Karpas-422 (cell line): ENCODE measurements around the gene SLAMF9. TPM values are rescaled to one million over a fixed set of nuclear protein-coding genes. Genes with fewer than 3 reads are reported as not detected.
A peak's percentile ranks its signal among the peaks of the same experiment; 100 is the strongest.

Experiments used
- DNase-seq: peaks from one replicate; pipeline ENCODE4 v3.0.0-alpha.2; 2015
- H2AFZ ChIP-seq: fragments of 200-600 bp; sonication (generic); 2 replicates; pipeline ENCODE4 v1.6.1; 2014; ENCODE audit warnings: antibody characterized with exemption, low read length, mixed read lengths
- H3K27ac ChIP-seq: fragments of 200-600 bp; sonication (generic); 2 replicates; pipeline ENCODE4 v1.5.1; 2014; ENCODE audit warnings: mild to moderate bottlenecking, low read length, moderate library complexity
- H3K27me3 ChIP-seq: fragments of 200-600 bp; sonication (generic); 2 replicates; pipeline ENCODE4 v1.6.1; 2014; ENCODE audit warnings: low read length, mixed read lengths
- H3K36me3 ChIP-seq: fragments of 200-600 bp; sonication (generic); 2 replicates; pipeline ENCODE4 v1.6.1; 2014; ENCODE audit warnings: low read length, mixed read lengths; ENCODE audit not compliant: insufficient read depth
- H3K4me1 ChIP-seq: fragments of 200-600 bp; sonication (generic); 2 replicates; pipeline ENCODE4 v1.6.1; 2014; ENCODE audit warnings: mild to moderate bottlenecking, low read length, mixed read lengths
- H3K4me2 ChIP-seq: fragments of 200-600 bp; sonication (generic); 2 replicates; pipeline ENCODE4 v1.6.1; 2014; ENCODE audit warnings: low read length, low read depth, mild to moderate bottlenecking; ENCODE audit not compliant: poor library complexity, severe bottlenecking
- H3K4me3 ChIP-seq: fragments of 200-600 bp; sonication (generic); 2 replicates; pipeline ENCODE4 v1.5.1; 2014; ENCODE audit warnings: mild to moderate bottlenecking, antibody characterized with exemption, low read length, mixed read lengths
- H3K79me2 ChIP-seq: fragments of 200-600 bp; sonication (generic); 2 replicates; pipeline ENCODE4 v1.6.1; 2014; ENCODE audit warnings: mild to moderate bottlenecking, low read length, mixed read lengths
- H3K9ac ChIP-seq: fragments of 200-600 bp; sonication (generic); 2 replicates; pipeline ENCODE4 v1.6.0; 2014; ENCODE audit warnings: low read length
- H3K9me2 ChIP-seq: fragments of 200-600 bp; sonication (generic), shearing (Covaris generic); replicated peaks from 2 replicates; pipeline ENCODE4 v1.6.0; 2014; ENCODE audit warnings: mild to moderate bottlenecking, low read length, moderate library complexity; ENCODE audit not compliant: insufficient read depth
- H3K9me3 ChIP-seq: fragments of 300-700, 200-600 bp; sonication (generic); 2 replicates; pipeline ENCODE4 v1.6.1; 2014; ENCODE audit warnings: low read length, mixed read lengths
- H4K20me1 ChIP-seq: fragments of 200-600 bp; sonication (generic); 2 replicates; pipeline ENCODE4 v1.6.1; 2014; ENCODE audit warnings: mild to moderate bottlenecking, antibody characterized with exemption, low read length, low read depth; ENCODE audit not compliant: insufficient read depth
- total RNA-seq: library from RNA; depleted of rRNA; stranded (reverse); fragments of >200 nt; shearing (Covaris generic); gene quantifications from 2 replicates; pipeline ENCODE4 v1.2.3, GENCODE V29; 2014; ENCODE audit warnings: low replicate concordance

The SLAMF9 gene
- total RNA-seq, 1 experiment from 2014 or later: not detected

- Histone ChIP-seq H3K36me3 (peaks cover 8% of the 10 kb centered on the region; the same call in 1 of the 2 replicates), H3K9me2 (no peaks in the 10 kb centered on the region), H4K20me1 (peaks cover 37% of the 10 kb centered on the region; the same call in 1 of the 2 replicates), H3K9ac (peak overlapping the region; percentile 97), H3K4me2 (peak overlapping the region; percentile 94), H3K4me3 (peak overlapping the region; percentile 94; the same call in 1 of the 2 replicates), H3K79me2 (peaks cover 49% of the 10 kb centered on the region), H3K27ac (peak overlapping the region; percentile 18; the same call in 1 of the 2 replicates), H3K4me1 (peaks cover 43% of the 10 kb centered on the region), H3K9me3 (no peaks in the 10 kb centered on the region), H3K27me3 (no peaks in the 10 kb centered on the region), H2AFZ (no peak overlapping the region)
- no peak for DNase-seq
These were observed 32.1 kb downstream of the SLAMF9 start for GRCh38 chr1:159921700-159922504.

- peaks cover 37% of the 10 kb centered on the region; the same call in 1 of the 2 replicates for H4K20me1 ChIP-seq
- H3K9ac ChIP-seq: no peak overlapping the region
- H3K4me2 ChIP-seq: no peak overlapping the region
- no peaks in the 10 kb centered on the region for H3K27me3 ChIP-seq
- no peak overlapping the region for H3K27ac ChIP-seq
- no peaks in the 10 kb centered on the region for H3K9me3 ChIP-seq
- H3K4me1 ChIP-seq: peaks cover 43% of the 10 kb centered on the region
- H3K9me2 ChIP-seq: no peaks in the 10 kb centered on the region
- no peak overlapping the region for H2AFZ ChIP-seq
- peaks cover 8% of the 10 kb centered on the region; the same call in 1 of the 2 replicates for H3K36me3 ChIP-seq
- DNase-seq: no peak
- peaks cover 49% of the 10 kb centered on the region for H3K79me2 ChIP-seq
- H3K4me3 ChIP-seq: no peak overlapping the region
These were observed 32.8 kb downstream of the SLAMF9 start for GRCh38 chr1:159921251-159921650.

DNA sequence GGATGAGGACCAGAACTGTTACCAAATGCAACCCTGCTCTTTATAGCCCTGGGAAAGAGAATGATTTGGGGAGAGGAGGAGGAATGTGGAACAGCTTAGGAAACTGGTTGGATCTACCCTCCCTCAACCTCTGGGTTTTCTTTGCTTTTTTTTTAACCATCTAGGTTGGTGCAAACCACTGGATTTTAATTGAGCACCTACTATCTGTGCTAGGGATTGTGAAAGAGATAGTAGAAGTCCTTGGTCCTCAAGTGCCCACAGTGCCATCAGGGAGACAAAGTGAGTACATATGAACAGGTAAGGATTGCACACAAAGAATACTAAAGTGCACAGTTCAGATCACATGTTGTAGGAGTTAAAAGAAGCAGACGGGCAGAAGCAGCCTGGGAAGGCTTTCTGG is 33.4 kb downstream of the SLAMF9 start:
- Histone ChIP-seq H3K4me3 (no peak overlapping the region), H3K9ac (no peak overlapping the region)

GRCh38 chr1:159920202-159920601 is 33.8 kb downstream of the SLAMF9 start:
- Histone ChIP-seq H3K4me2 (no peak overlapping the region), H3K27ac (no peak overlapping the region), H3K9me3 (no peaks in the 10 kb centered on the region), H3K36me3 (peaks cover 8% of the 10 kb centered on the region; the same call in 1 of the 2 replicates), H4K20me1 (peaks cover 37% of the 10 kb centered on the region; the same call in 1 of the 2 replicates), H2AFZ (no peak overlapping the region), H3K9ac (no peak overlapping the region), H3K79me2 (peaks cover 47% of the 10 kb centered on the region), H3K9me2 (no peaks in the 10 kb centered on the region), H3K27me3 (no peaks in the 10 kb centered on the region), H3K4me1 (peaks cover 35% of the 10 kb centered on the region), H3K4me3 (no peak overlapping the region)
- DNase-seq: no peak

More for the DNA sequence above, 33.4 kb downstream of the SLAMF9 start:
- DNase-seq: no peak
- H2AFZ ChIP-seq: no peak overlapping the region
- no peaks in the 10 kb centered on the region for H3K9me3 ChIP-seq
- no peaks in the 10 kb centered on the region for H3K9me2 ChIP-seq
- H3K27me3 ChIP-seq: no peaks in the 10 kb centered on the region
- H3K36me3 ChIP-seq: peaks cover 8% of the 10 kb centered on the region; the same call in 1 of the 2 replicates
- H3K27ac ChIP-seq: no peak overlapping the region
- no peak overlapping the region for H3K4me2 ChIP-seq
- H3K79me2 ChIP-seq: peaks cover 49% of the 10 kb centered on the region
- H4K20me1 ChIP-seq: peaks cover 37% of the 10 kb centered on the region; the same call in 1 of the 2 replicates
- peaks cover 37% of the 10 kb centered on the region for H3K4me1 ChIP-seq

DNA sequence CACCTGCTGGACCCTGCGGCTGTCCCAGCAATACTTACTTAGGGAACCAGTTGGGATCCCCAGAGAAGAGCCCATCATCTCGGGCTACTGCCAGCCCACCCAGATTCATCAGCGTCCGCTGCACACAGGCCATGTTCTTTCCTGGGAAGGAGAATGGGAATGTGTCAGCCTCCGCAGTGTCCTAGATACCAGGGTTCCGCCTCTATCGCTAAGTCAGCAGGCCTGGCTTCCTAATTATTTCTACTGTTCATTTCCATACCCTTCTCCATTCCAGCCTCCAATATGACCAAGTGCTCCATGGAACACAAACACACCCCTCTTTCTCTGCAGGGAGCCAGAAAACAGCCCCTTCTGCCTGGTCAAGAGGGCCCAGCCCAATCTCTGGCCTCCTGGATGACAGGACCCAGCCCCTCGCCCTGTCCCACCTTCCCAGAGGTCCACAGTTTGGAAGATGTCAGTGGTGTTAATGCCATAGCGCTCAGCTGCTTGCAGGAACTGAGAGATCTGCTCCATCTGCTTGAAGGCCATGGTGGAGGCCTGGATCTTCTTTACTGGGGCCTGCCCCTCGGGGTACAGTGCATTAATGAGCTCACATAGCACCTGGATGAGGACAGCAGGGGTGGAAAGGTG is 34.7 kb downstream of the SLAMF9 start:
- H3K4me2 ChIP-seq: no peak overlapping the region

GRCh38 chr1:159918352-159919200 is 35.5 kb downstream of the SLAMF9 start:
- Histone ChIP-seq H3K79me2 (peaks cover 31% of the 10 kb centered on the region), H3K4me1 (peaks cover 24% of the 10 kb centered on the region), H2AFZ (no peak overlapping the region), H3K9ac (no peak overlapping the region), H4K20me1 (peaks cover 33% of the 10 kb centered on the region; the same call in 1 of the 2 replicates), H3K4me3 (no peak overlapping the region), H3K4me2 (no peak overlapping the region), H3K27me3 (no peaks in the 10 kb centered on the region), H3K9me3 (no peaks in the 10 kb centered on the region), H3K36me3 (peaks cover 8% of the 10 kb centered on the region; the same call in 1 of the 2 replicates), H3K9me2 (no peaks in the 10 kb centered on the region), H3K27ac (no peak overlapping the region)
- no peak for DNase-seq

More for the DNA sequence above, 34.7 kb downstream of the SLAMF9 start:
- Histone ChIP-seq H2AFZ (no peak overlapping the region), H3K79me2 (peaks cover 38% of the 10 kb centered on the region), H4K20me1 (peaks cover 37% of the 10 kb centered on the region; the same call in 1 of the 2 replicates), H3K4me3 (no peak overlapping the region), H3K36me3 (peaks cover 8% of the 10 kb centered on the region; the same call in 1 of the 2 replicates), H3K4me1 (peaks cover 29% of the 10 kb centered on the region), H3K9me3 (no peaks in the 10 kb centered on the region), H3K9me2 (no peaks in the 10 kb centered on the region), H3K27me3 (no peaks in the 10 kb centered on the region), H3K27ac (no peak overlapping the region), H3K9ac (no peak overlapping the region)
- no peak for DNase-seq

DNA sequence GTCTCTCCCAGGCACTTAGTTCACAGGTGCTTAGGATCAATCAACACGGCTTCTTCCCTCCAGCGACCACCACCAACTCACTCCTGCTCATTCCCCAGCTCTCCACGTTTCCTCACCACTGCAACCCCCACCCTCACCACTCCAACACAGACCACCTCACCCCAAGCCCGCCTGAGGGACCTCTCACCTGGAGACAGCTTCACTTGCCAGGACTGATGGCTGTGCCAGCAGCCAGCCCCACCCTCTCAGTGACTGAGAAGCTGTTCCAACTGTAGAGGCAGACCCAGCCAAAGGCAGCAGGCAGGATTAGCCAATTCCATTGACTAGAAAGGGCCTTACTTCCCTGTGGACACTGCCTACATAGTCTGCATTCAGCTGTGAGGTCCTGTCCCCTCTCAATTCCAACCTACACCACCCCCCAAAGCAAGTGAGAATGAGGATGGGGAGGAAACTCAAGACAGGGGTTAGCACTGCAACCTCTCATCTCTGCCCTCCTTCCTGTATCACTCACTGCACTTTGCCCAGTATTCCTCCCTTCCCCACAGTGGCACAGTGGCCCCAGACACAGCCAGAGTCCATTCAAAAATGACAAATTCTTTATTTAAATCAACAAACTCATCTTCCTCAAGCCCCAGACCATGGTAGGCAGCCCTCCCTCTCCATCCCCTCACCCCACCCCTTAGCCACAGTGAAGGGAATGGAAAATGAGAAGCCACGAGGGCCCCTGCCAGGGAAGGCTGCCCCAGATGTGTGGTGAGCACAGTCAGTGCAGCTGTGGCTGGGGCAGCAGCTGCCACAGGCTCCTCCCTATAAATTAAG is 36.3 kb downstream of the SLAMF9 start:
- Histone ChIP-seq H3K4me1 (peaks cover 16% of the 10 kb centered on the region), H3K36me3 (peaks cover 8% of the 10 kb centered on the region; the same call in 1 of the 2 replicates), H3K79me2 (peaks cover 22% of the 10 kb centered on the region), H3K9me2 (no peaks in the 10 kb centered on the region), H3K9me3 (no peaks in the 10 kb centered on the region), H3K4me2 (no peak overlapping the region), H3K9ac (no peak overlapping the region), H3K27me3 (no peaks in the 10 kb centered on the region), H3K4me3 (no peak overlapping the region), H4K20me1 (peaks cover 25% of the 10 kb centered on the region; the same call in 1 of the 2 replicates), H2AFZ (no peak overlapping the region), H3K27ac (no peak overlapping the region)
- no peak for DNase-seq
